Measurements from ENCODE around the gene GCSAM. TPM values are rescaled to one million over a fixed set of nuclear protein-coding genes. Genes with fewer than 3 reads are reported as not detected.

Gene GCSAM
- total RNA-seq, 4 donors from 2014 or later, result 0.26 to 3.0 (median 0.85) TPM

DNA sequence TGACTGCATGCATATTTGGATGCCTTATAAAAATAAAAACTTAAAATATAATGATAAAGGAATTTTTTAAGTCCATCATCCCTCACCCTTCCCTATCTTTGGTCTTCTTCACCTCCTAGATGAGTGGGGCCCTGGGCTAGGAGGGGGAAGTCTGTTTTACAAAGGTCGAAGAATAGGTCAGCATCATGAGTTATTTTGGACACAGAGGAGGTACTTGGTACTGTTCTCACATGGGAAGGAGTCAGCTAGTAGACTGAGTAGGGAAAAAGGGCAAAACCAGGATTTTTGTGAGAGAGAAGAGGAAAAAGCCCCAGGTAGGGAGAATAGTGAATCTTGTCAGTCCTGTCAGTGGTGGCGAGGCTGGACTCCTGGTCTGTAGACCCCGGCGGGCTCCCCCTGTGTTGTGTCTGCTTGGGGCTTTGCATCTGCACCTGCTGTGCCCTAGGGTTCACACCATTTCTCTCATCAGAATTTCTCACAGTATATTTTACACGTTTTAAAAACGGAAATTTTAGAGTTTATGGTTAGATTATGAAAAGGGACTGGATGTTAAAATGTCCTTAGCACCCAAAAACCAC is 17.2 kb downstream of the GCSAM start:
- peaks cover 0 to 54% (median 0%) of the 10 kb centered on the region in 3 donors for H3K36me3 ChIP-seq
- intact Hi-C loops (cut with DNase I), result no loop called here
- no peak for DNase-seq
- no peaks in the 10 kb centered on the region for H3K4me1 ChIP-seq
- H3K9me3 ChIP-seq, result no peaks in the 10 kb centered on the region
- no peak overlapping the region for H3K27ac ChIP-seq
- no peak for TF ChIP-seq CTCF (IDR thresholded peaks at IDR 0.05)
- TF ChIP-seq POLR2A (IDR thresholded peaks at IDR 0.05), result no peak
- no peak overlapping the region for H3K4me3 ChIP-seq
- WGBS, 2 donors, result 85 to 88% methylated on average over 6 of the region's 6 CpGs
- H3K27me3 ChIP-seq, result no peaks in the 10 kb centered on the region

DNA sequence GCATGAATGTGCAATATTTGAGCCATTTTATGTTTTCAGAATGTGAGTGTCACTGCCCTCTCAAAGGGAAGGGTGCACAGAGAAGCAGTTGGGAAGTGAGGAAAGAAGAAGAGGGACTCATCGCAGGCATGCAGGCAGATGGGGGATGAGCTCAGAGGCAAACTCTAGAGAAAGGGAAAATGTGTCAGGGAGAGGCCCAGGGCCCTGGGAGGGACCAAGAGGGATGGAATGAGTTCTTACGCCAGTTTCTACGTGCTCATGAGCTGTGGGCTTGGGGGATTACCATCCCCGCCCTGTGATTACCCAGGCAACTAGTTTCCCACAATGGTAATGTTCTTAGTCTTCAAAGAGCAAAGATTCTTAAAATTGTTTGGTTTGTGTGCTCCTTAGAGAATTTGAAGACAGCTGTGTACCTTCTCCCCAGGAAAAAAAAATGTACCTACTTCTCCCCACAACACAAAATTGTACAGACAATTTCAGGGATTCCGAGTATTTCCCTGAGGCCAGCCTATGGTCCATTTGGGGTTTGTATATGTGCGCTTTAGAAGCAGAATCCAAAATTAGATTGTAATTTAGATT is 17.8 kb downstream of the GCSAM start:
- H3K9me3 ChIP-seq, result no peaks in the 10 kb centered on the region
- H3K4me3 ChIP-seq, result no peak overlapping the region
- intact Hi-C loops (cut with DNase I), result no loop called here
- TF ChIP-seq POLR2A (IDR thresholded peaks at IDR 0.05) (no peak), CTCF (IDR thresholded peaks at IDR 0.05) (no peak)
- 64 to 90% methylated on average over 6 of the region's 6 CpGs for WGBS, 2 donors
- no peak overlapping the region for H3K27ac ChIP-seq
- DNase-seq, result no peak
- no peaks in the 10 kb centered on the region for H3K4me1 ChIP-seq
- peaks cover 0 to 58% (median 0%) of the 10 kb centered on the region in 3 donors for H3K36me3 ChIP-seq
- no peaks in the 10 kb centered on the region for H3K27me3 ChIP-seq

GRCh38 chr3:112114576-112115160 is 18.4 kb downstream of the GCSAM start:
- Histone ChIP-seq H3K4me3 (no peak overlapping the region), H3K9me3 (no peaks in the 10 kb centered on the region), H3K27ac (no peak overlapping the region), H3K36me3 (peaks cover 0 to 58% (median 0%) of the 10 kb centered on the region in 3 donors), H3K4me1 (no peaks in the 10 kb centered on the region), H3K27me3 (no peaks in the 10 kb centered on the region)
- whole genome bisulfite sequencing, 2 donors, result 86 to 91% methylated on average over 6 of the region's 6 CpGs
- intact Hi-C loops (cut with DNase I), result no loop called here
- no peak for TF ChIP-seq CTCF (IDR thresholded peaks at IDR 0.05)
- no peak for TF ChIP-seq POLR2A (IDR thresholded peaks at IDR 0.05)
- DNase-seq, result no peak

- intact Hi-C loops (cut with DNase I), result no loop called here
- DNase-seq, result peak; percentile 24
- 9 to 19% methylated on average over 3 of the region's 3 CpGs for WGBS, 2 donors
These were observed 21.2 kb downstream of the GCSAM start for GRCh38 chr3:112111785-112112402.

More at GRCh38 chr3:112111785-112112402, 21.2 kb downstream of the GCSAM start:
- Histone ChIP-seq H3K36me3 (peaks cover 0 to 51% (median 0%) of the 10 kb centered on the region in 3 donors), H3K4me3 (no peak overlapping the region), H3K4me1 (no peaks in the 10 kb centered on the region), H3K27me3 (no peaks in the 10 kb centered on the region), H3K9me3 (no peaks in the 10 kb centered on the region), H3K27ac (no peak overlapping the region)
- TF ChIP-seq CTCF (IDR thresholded peaks at IDR 0.05) (peak; percentile 47 to 74 (median 60)), POLR2A (IDR thresholded peaks at IDR 0.05) (no peak)
